GM12864 (cell line): ENCODE data around the gene CDKN2D.
A peak's percentile ranks its signal among the peaks of the same experiment; 100 is the strongest.
"Not testable (repeated sequence)": the region's sequence is repeated elsewhere in the genome, so short reads cannot be mapped to it uniquely, and the experiment has no call there.

ENCODE experiments used
- DNase-seq: peaks from one replicate; pipeline ENCODE4 v3.0.0-alpha.2; 2011; ENCODE audit warnings: low read depth
- H3K4me3 ChIP-seq: 2 replicates; pipeline ENCODE4 v1.5.1; 2011; ENCODE audit warnings: mild to moderate bottlenecking, low read depth, low read length, control low read depth
- TF ChIP-seq, protein P1 (sequence below): IDR thresholded peaks from 2 replicates; pipeline ENCODE4 v1.5.1; 2011; ENCODE audit warnings: low read depth, mild to moderate bottlenecking, moderate library complexity, low read length, control low read depth, inconsistent platforms; ENCODE audit errors: missing control alignments

The CDKN2D gene

DNA sequence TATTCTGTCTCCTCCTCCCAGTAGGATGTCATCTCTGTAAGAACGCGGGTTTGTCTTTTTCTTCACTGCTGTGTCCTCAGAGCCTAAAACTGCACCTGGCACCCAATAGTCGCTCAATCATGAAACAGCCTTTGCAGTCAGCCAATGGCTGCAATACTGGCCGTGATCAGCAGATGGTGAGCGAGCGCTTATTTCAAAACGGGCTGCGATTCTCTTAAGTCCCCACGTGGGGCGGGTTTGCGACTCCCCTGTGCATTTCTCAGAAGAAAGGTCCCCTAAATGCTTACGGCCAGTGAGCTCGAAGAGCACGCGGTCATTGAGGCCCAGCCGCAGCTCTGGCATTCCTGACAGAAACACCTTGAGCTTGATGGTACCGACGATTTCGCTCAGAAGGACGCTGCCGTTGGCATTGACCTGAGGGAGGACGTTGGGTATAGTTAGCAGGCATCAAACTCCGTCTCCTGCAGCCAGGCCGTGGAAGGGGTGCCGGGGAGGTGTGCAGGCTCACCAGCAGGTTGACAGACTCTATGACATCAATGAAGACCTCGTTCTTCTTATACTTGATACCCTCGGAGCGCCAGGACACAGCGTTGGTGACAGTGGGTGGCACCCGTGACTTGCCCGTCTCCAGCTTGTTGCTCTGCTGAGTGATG, 12.3 kb upstream of the CDKN2D start:
- TF ChIP-seq, protein P1, sequence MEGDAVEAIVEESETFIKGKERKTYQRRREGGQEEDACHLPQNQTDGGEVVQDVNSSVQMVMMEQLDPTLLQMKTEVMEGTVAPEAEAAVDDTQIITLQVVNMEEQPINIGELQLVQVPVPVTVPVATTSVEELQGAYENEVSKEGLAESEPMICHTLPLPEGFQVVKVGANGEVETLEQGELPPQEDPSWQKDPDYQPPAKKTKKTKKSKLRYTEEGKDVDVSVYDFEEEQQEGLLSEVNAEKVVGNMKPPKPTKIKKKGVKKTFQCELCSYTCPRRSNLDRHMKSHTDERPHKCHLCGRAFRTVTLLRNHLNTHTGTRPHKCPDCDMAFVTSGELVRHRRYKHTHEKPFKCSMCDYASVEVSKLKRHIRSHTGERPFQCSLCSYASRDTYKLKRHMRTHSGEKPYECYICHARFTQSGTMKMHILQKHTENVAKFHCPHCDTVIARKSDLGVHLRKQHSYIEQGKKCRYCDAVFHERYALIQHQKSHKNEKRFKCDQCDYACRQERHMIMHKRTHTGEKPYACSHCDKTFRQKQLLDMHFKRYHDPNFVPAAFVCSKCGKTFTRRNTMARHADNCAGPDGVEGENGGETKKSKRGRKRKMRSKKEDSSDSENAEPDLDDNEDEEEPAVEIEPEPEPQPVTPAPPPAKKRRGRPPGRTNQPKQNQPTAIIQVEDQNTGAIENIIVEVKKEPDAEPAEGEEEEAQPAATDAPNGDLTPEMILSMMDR: peak; percentile 100
- peak; percentile 85 for DNase-seq
- H3K4me3 ChIP-seq: no peak overlapping the region

DNA sequence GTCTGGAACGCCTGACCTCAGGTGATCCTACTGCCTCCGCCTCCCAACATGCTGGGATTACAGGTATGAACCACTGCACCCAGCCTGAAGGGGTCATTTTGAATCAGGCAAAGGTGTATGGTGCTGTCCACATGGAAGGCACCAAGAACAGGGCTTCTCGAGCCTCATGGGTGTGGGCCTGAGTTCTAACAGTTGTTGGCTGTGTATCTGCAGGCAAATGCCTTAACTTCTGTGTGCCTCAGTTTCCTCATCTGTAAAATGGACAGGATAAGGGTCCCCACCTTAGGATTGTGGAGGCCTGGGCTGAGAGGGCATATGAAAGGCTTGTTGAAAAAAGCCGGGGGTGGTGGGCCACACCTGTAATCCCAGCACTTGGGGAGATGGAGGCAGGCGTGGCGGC, 9.2 kb upstream of the CDKN2D start:
- H3K4me3 ChIP-seq: no peak overlapping the region
- TF ChIP-seq, protein P1: no peak
- DNase-seq: no peak

DNA sequence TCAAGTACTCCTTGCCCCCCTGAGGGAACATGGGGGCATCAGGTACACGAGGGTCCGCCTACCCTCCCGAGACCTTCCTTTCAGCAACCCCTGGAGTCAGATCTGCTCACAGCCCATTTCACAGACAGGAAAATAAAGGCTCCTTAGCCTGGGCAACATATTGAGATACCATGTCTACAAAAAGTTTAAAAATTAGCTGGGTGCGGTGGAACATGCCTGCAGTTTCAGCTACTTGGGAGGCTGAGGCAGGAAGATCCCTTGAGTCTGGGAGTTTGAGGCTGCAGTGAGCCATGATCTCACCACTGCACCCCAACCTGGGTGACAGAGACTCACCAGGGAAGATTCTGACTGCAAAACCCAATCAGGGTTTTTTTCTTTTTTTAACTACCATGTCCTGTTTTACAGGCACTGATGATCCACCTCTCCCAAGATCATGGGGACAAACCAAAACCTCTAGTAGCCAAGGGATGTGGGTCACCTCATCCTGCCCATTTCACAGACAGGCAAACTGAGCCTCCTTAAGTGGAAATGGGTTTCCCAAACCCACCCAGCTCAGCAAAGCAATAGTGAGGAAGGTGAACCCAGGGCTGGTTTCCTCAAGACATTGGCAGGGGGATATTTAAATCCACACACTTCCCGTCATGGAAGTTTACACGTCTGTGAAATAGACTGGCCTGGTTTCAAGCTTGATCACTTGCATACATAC, 6.4 kb upstream of the CDKN2D start:
- DNase-seq: no peak
- TF ChIP-seq, protein P1: no peak
- H3K4me3 ChIP-seq: no peak overlapping the region

DNA sequence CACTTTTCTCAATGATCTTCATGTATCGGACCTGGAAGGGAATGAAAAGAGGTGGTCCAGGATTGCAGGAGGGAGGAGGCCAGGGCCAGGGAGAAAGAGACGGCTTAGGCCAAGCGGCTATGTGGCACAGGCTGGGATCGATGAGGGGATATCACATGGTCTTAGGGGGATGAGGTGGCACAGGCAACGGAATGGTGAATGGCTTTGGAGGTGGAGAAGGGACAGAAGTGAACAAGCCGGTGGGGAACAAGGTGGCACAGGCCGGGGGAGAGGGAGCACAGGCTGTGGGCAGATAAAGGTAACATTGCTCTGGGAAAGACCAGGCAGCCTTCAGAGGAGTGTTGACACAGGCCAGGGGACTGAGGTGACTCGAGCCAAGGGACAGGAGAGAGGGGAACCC, 5.7 kb upstream of the CDKN2D start:
- TF ChIP-seq, protein P1: no peak

DNA sequence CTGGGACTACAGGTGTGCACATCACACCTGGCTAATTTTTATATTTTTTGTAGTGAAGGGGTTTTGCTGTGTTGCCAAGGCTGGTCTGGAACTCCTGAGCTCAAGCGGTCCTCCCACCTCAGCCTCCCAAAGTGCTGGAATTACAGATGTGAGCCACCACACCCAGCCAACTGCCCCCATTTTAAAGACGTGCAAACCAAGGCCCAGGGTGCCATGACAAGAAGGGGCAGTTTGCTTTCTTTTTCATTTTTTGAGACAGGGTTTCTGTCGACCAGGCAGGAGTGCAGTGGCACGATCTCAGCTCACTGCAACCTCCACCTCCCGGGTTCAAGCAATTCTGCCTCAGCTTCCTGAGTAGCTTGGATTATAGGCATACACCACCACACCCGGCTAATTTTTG, 5.0 kb upstream of the CDKN2D start:
- not testable (repeated sequence) for DNase-seq, H3K4me3 ChIP-seq

More for the DNA sequence above, 5.7 kb upstream of the CDKN2D start:
- no peak for DNase-seq
- H3K4me3 ChIP-seq: no peak overlapping the region

DNA sequence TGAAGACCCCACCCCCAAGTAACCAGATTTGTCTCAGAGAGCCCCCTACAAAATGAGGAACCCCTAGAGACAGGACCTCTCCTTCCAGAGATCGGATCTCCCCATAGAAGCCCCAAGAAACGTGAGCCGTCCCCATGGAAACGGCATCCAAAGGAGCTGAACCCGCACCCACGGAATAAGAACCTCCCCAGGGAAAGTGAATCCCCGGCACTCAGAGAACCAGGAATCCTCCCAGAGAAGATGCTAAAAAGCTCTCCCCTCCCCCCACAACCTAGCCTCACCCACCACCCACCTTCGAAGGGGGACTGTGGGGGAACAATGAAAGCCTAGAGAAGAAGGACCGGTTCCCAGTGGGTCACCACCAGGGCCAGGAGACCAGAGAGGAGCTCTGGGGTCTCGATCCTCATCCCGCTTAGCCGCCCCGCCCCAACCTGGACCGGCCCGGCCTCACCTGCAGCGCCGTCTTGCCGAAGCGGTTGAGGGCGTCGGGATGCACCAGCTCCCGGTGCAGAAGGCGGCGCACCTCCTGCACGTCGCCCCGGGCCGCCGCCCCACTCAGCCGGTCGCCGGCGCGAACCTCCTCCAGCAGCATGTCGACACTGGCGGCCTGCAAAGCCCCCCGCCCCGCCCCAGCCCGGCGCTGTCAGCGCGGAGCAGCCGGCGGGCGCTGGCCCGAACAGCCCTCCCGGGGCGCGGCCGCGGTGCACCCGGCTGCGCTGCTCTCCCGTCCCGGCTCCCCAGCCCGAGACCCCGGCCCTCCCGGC, 535 bp downstream of the CDKN2D start:
- TF ChIP-seq, protein P1: peak; percentile 6
- H3K4me3 ChIP-seq: peak overlapping the region; percentile 71
- DNase-seq: no peak

DNA sequence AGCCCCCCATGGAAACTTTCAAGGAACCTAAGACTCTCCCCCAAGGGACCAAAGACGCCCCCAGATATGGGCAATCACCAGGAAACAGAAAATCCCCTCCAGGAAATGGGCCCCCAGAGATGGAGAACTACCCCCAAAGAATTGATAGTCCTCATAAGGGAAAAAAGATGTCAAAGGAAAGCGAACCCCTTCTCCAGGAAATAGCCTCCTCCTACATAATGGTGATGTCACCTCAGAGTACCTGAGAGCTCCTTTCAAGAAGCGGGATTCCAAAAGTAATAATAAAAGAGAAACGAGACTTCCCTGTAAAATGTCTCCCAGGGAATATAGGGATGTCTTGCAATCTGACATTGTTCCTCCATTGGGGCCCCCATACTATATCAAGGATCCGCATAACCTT, 1.1 kb downstream of the CDKN2D start:
- H3K4me3 ChIP-seq: peak overlapping the region; percentile 71
- DNase-seq: no peak
- TF ChIP-seq, protein P1: no peak
